Activated naive CD8-positive, alpha-beta T cell treated with anti-CD3 and anti-CD28 coated beads, Interleukin-2, amount 50 U/mL, for 24 hours (primary cell): ENCODE measurements around the gene IQCC.

Source experiments
- ATAC-seq: fragments of 150-1000 bp; cut with Tn5 transposase; one replicate; pipeline ENCODE4 v1.10.0; 2021
- DNase-seq: peaks from one replicate; pipeline ENCODE4 v3.0.0; 2021
- H3K27ac Mint-ChIP-seq: one replicate; pipeline ENCODE4 v1.8.0; 2021; ENCODE audit warnings: mild to moderate bottlenecking, mixed read lengths
- H3K27me3 Mint-ChIP-seq: one replicate; pipeline ENCODE4 v1.8.0; 2021; ENCODE audit warnings: mixed read lengths
- H3K36me3 Mint-ChIP-seq: one replicate; pipeline ENCODE4 v1.8.0; 2021; ENCODE audit warnings: low read depth, mixed read lengths
- H3K4me1 Mint-ChIP-seq: one replicate; pipeline ENCODE4 v1.8.0; 2021; ENCODE audit warnings: mixed read lengths
- H3K4me3 Mint-ChIP-seq: one replicate; pipeline ENCODE4 v1.8.0; 2021; ENCODE audit warnings: mild to moderate bottlenecking, moderate library complexity, mixed read lengths
- H3K9me3 Mint-ChIP-seq: one replicate; pipeline ENCODE4 v1.8.0; 2021; ENCODE audit warnings: mixed read lengths

Gene IQCC

GRCh38 chr1:32200226-32201010 lies 5.1 kb upstream of the IQCC start, which contains the start of gene CCDC28B:
Gene CCDC28B (plus strand): TSS chr1:32200595. CDS start chr1:32201936, 1,341 bp downstream.
- Mint-ChIP-seq H3K4me3 (peak within 1 kb of the TSS; percentile 74), H3K9me3 (no peaks in the 10 kb centered on the region), H3K36me3 (peaks cover 23% of the 10 kb centered on the region), H3K4me1 (peaks cover 61% of the 10 kb centered on the region), H3K27ac (peak within 1 kb of the TSS; percentile 84), H3K27me3 (no peaks in the 10 kb centered on the region)
- ATAC-seq (peak; percentile 53), DNase-seq (peak; percentile 72)

- Mint-ChIP-seq H3K9me3 (no peaks in the 10 kb centered on the region), H3K27ac (peak overlapping the region; percentile 84), H3K4me1 (peaks cover 56% of the 10 kb centered on the region), H3K27me3 (no peaks in the 10 kb centered on the region), H3K36me3 (peaks cover 19% of the 10 kb centered on the region), H3K4me3 (peak overlapping the region; percentile 74)
- DNase-seq (peak; percentile 89), ATAC-seq (peak; percentile 59)
These were observed 4.2 kb upstream of the IQCC start for GRCh38 chr1:32201011-32201855.

- no peak overlapping the region for H3K27ac Mint-ChIP-seq
- ATAC-seq: no peak
- H3K36me3 Mint-ChIP-seq: peaks cover 11% of the 10 kb centered on the region
- no peaks in the 10 kb centered on the region for H3K9me3 Mint-ChIP-seq
- peaks cover 38% of the 10 kb centered on the region for H3K4me1 Mint-ChIP-seq
- peak overlapping the region; percentile 90 for H3K4me3 Mint-ChIP-seq
- no peak for DNase-seq
- H3K27me3 Mint-ChIP-seq: no peaks in the 10 kb centered on the region
These were observed 519 bp upstream of the IQCC start for GRCh38 chr1:32204943-32205361.

DNA sequence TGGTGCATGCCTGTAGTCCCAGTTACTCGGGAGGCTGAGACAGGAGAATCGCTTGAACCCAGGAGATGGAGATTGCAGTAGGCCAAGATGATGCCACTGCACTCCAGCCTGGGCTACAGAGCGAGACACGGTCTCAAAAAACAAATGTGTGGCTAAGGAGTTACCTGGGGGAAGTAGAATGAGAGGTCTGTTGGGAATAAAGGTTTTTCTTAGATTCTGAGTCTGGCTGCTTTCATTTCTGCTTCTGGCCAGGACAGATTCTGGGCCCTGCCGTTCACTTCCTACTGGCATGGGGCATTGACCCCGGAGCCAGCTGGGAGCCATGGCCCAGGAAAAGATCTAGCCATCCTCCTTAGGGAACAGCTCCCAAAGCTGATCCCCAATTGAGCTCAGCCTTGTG lies 3.0 kb downstream of the IQCC start:
- ATAC-seq (no peak), DNase-seq (no peak)
- no peaks in the 10 kb centered on the region for H3K9me3 Mint-ChIP-seq
- H3K27ac Mint-ChIP-seq: no peak overlapping the region
- no peak overlapping the region for H3K4me3 Mint-ChIP-seq
- peaks cover 25% of the 10 kb centered on the region for H3K4me1 Mint-ChIP-seq
- H3K27me3 Mint-ChIP-seq: no peaks in the 10 kb centered on the region
- peaks cover 7% of the 10 kb centered on the region for H3K36me3 Mint-ChIP-seq

- Mint-ChIP-seq H3K36me3 (peaks cover 7% of the 10 kb centered on the region), H3K4me1 (peaks cover 25% of the 10 kb centered on the region), H3K9me3 (no peaks in the 10 kb centered on the region), H3K27ac (no peak within 1 kb of the TSS), H3K27me3 (no peaks in the 10 kb centered on the region), H3K4me3 (no peak within 1 kb of the TSS)
- no peak for DNase-seq
- ATAC-seq: no peak
These were observed 3.4 kb downstream of the IQCC start, which contains the start of gene DCDC2B for GRCh38 chr1:32208891-32209328. Gene DCDC2B (plus strand): TSS chr1:32209089. CDS start chr1:32209094, 5 bp downstream.

GRCh38 chr1:32215629-32216480 lies 10.4 kb downstream of the IQCC start:
- no peak overlapping the region for H3K4me3 Mint-ChIP-seq
- peaks cover 16% of the 10 kb centered on the region for H3K4me1 Mint-ChIP-seq
- peaks cover 6% of the 10 kb centered on the region for H3K36me3 Mint-ChIP-seq
- H3K27ac Mint-ChIP-seq: no peak overlapping the region
- no peaks in the 10 kb centered on the region for H3K9me3 Mint-ChIP-seq
- ATAC-seq (peak; percentile 85), DNase-seq (peak; percentile 67)
- no peaks in the 10 kb centered on the region for H3K27me3 Mint-ChIP-seq

DNA sequence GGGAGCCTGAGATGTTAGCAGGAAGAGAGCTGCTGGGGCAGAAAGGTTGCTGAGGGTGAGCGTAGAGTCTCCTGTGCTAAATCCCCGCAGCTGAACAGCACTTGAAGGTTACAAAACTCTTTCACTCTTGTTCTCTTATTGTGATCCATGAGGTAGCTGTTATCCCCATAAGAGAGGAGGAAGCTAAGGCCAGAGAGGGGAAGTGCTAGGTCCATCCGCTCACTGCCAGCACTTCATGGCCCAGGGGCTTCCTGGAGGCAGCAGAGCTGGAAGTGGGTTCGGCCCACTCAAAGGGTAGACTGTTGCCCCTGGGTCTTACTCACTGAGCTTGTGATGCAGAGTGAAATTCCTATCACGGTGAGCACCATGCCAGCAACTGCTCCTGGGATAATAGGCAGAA lies 11.1 kb downstream of the IQCC start:
- Mint-ChIP-seq H3K36me3 (peaks cover 6% of the 10 kb centered on the region), H3K27ac (no peak overlapping the region), H3K4me3 (no peak overlapping the region), H3K4me1 (peaks cover 22% of the 10 kb centered on the region), H3K27me3 (no peaks in the 10 kb centered on the region), H3K9me3 (no peaks in the 10 kb centered on the region)
- DNase-seq (no peak), ATAC-seq (no peak)

DNA sequence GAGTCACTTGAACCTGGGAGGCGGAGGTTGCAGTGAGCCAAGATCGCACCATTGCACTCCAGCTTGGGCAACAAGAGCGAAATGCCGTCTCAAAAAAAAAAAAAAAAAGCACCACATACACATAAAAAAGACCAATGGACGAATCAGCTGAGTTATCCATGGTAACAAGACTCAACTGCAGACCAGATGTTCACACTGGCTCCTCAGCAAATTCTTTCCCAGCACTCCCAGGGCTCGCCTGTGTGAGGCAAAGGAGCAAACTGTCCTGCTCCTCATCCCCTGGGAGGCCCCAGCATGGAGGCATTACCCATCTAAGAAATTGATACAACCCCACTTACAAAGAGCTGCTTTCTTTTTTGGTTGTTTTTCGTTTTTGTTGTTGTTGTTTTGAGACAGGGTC lies 13.6 kb downstream of the IQCC start:
- Mint-ChIP-seq H3K36me3 (peaks cover 17% of the 10 kb centered on the region), H3K27ac (no peak overlapping the region), H3K9me3 (no peaks in the 10 kb centered on the region), H3K4me1 (peaks cover 28% of the 10 kb centered on the region), H3K4me3 (no peak overlapping the region), H3K27me3 (no peaks in the 10 kb centered on the region)
- no peak for DNase-seq
- ATAC-seq: no peak

- Mint-ChIP-seq H3K27ac (peak overlapping the region; percentile 91), H3K4me1 (peaks cover 37% of the 10 kb centered on the region), H3K4me3 (peak overlapping the region; percentile 93), H3K27me3 (no peaks in the 10 kb centered on the region), H3K9me3 (no peaks in the 10 kb centered on the region), H3K36me3 (peaks cover 28% of the 10 kb centered on the region)
- DNase-seq: no peak
- ATAC-seq: no peak
These were observed 15.5 kb downstream of the IQCC start for GRCh38 chr1:32220746-32221580.

- H3K4me1 Mint-ChIP-seq: peaks cover 41% of the 10 kb centered on the region
- no peaks in the 10 kb centered on the region for H3K27me3 Mint-ChIP-seq
- DNase-seq (no peak), ATAC-seq (no peak)
- H3K4me3 Mint-ChIP-seq: peak overlapping the region; percentile 93
- peaks cover 32% of the 10 kb centered on the region for H3K36me3 Mint-ChIP-seq
- H3K27ac Mint-ChIP-seq: peak overlapping the region; percentile 91
- no peaks in the 10 kb centered on the region for H3K9me3 Mint-ChIP-seq
These were observed 16.1 kb downstream of the IQCC start for GRCh38 chr1:32221581-32221979.

GRCh38 chr1:32221980-32222755 lies 16.7 kb downstream of the IQCC start, which contains the start of the genes EIF3I and TMEM234:
Gene EIF3I (plus strand): TSS chr1:32222407. CDS start chr1:32222442, 35 bp downstream.
Gene TMEM234 (minus strand): TSS chr1:32222353. CDS start chr1:32222322, 31 bp downstream.
- Mint-ChIP-seq H3K27ac (peak within 1 kb of the TSS; percentile 91), H3K9me3 (no peaks in the 10 kb centered on the region), H3K4me3 (peak within 1 kb of the TSS; percentile 93), H3K36me3 (peaks cover 30% of the 10 kb centered on the region), H3K27me3 (no peaks in the 10 kb centered on the region), H3K4me1 (peaks cover 41% of the 10 kb centered on the region)
- ATAC-seq: peak; percentile 95
- DNase-seq: peak; percentile 90

- ATAC-seq: no peak
- H3K4me3 Mint-ChIP-seq: peak overlapping the region; percentile 93
- no peaks in the 10 kb centered on the region for H3K9me3 Mint-ChIP-seq
- peaks cover 41% of the 10 kb centered on the region for H3K4me1 Mint-ChIP-seq
- no peaks in the 10 kb centered on the region for H3K27me3 Mint-ChIP-seq
- H3K27ac Mint-ChIP-seq: peak overlapping the region; percentile 91
- DNase-seq: no peak
- peaks cover 45% of the 10 kb centered on the region for H3K36me3 Mint-ChIP-seq
These were observed 18.2 kb downstream of the IQCC start for GRCh38 chr1:32223683-32224082.

DNA sequence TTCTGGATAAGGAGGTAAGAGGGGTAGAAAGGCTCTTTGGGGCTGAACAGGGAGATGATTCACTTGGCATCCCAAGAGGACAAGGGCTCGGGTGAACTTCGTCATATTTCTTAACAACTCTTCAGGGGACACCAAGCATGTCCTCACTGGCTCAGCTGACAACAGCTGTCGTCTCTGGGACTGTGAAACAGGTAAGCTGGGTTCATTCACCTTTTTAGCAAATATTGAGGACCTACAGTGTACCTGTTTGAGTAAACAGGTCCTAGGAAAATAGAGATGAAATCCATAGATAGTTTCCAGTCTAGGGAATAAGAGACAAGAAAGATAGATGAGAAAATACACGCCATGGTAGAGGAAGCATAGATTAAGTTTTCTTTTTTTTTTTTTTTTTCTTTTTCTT lies 18.8 kb downstream of the IQCC start:
- no peaks in the 10 kb centered on the region for H3K9me3 Mint-ChIP-seq
- peaks cover 51% of the 10 kb centered on the region for H3K36me3 Mint-ChIP-seq
- DNase-seq: no peak
- H3K27ac Mint-ChIP-seq: peak overlapping the region; percentile 91
- peak overlapping the region; percentile 93 for H3K4me3 Mint-ChIP-seq
- H3K4me1 Mint-ChIP-seq: peaks cover 41% of the 10 kb centered on the region
- H3K27me3 Mint-ChIP-seq: no peaks in the 10 kb centered on the region
- no peak for ATAC-seq
